Glomerular endothelial cell (primary cell): ENCODE results near the gene SULF2. TPM values are rescaled to one million over a fixed set of nuclear protein-coding genes. Genes with fewer than 3 reads are reported as not detected.
A peak's percentile ranks its signal among the peaks of the same experiment; 100 is the strongest.

Source experiments
- DNase-seq: peaks from one replicate; pipeline ENCODE4 v3.0.0-alpha.2; 2011; ENCODE audit warnings: low read depth, low spot score; ENCODE audit errors: extremely low read depth
- total RNA-seq: library from RNA; depleted of rRNA; stranded (reverse); fragments of >200 nt; gene quantifications from 2 replicates; pipeline ENCODE4 v1.2.3, GENCODE V29; 2015

The SULF2 gene
- total RNA-seq, 1 donor from 2014 or later, result 1,185 TPM

- no peak for DNase-seq
These were observed 111.7 kb downstream of the SULF2 start for GRCh38 chr20:47673671-47673955.

GRCh38 chr20:47672886-47673670, 112.2 kb downstream of the SULF2 start:
- no peak for DNase-seq

- no peak for DNase-seq
These were observed 113.1 kb downstream of the SULF2 start for GRCh38 chr20:47672166-47672565.

GRCh38 chr20:47670913-47671312, 114.4 kb downstream of the SULF2 start:
- no peak for DNase-seq

GRCh38 chr20:47669927-47670890, 115.1 kb downstream of the SULF2 start:
- DNase-seq, result no peak

- no peak for DNase-seq
These were observed 115.8 kb downstream of the SULF2 start for GRCh38 chr20:47669489-47669888.

GRCh38 chr20:47669152-47669425, 116.2 kb downstream of the SULF2 start:
- DNase-seq, result no peak

- DNase-seq, result no peak
These were observed 116.7 kb downstream of the SULF2 start for GRCh38 chr20:47668313-47669151.

- DNase-seq, result no peak
These were observed 117.6 kb downstream of the SULF2 start for GRCh38 chr20:47667531-47668312.

GRCh38 chr20:47667086-47667485, 118.2 kb downstream of the SULF2 start:
- DNase-seq, result no peak

GRCh38 chr20:47666304-47666703, 119.0 kb downstream of the SULF2 start:
- no peak for DNase-seq

GRCh38 chr20:47665221-47665991, 119.9 kb downstream of the SULF2 start:
- DNase-seq, result no peak

- DNase-seq, result no peak
These were observed 120.5 kb downstream of the SULF2 start for GRCh38 chr20:47664744-47665143.

- no peak for DNase-seq
These were observed 121.2 kb downstream of the SULF2 start for GRCh38 chr20:47664068-47664437.

- DNase-seq, result peak; percentile 31
These were observed 121.8 kb downstream of the SULF2 start for GRCh38 chr20:47663354-47664067.

- no peak for DNase-seq
These were observed 122.6 kb downstream of the SULF2 start for GRCh38 chr20:47662483-47663353.

- DNase-seq, result no peak
These were observed 123.6 kb downstream of the SULF2 start for GRCh38 chr20:47661714-47662113.
